Esophagus muscularis mucosa (tissue), 3 donors: ENCODE results near the gene ACAP3.

ENCODE experiments used
- CTCF ChIP-seq, 3 experiments: fragments of 200-600 bp in 2 of 3; fragments of 450-650 bp in 1 of 3; sonication (generic) in 2 of 3; IDR thresholded peaks; one replicate each; pipeline ENCODE4 v1.5.1; 2017 to 2019; ENCODE audit warnings: antibody characterized with exemption in 3 of 3, mild to moderate bottlenecking in 2 of 3, moderate library complexity in 1 of 3
- POLR2A ChIP-seq: fragments of 450-650 bp; IDR thresholded peaks from one replicate; pipeline ENCODE4 v1.6.1; 2017; ENCODE audit warnings: antibody characterized with exemption, moderate library complexity, mild to moderate bottlenecking, low read depth
- POLR2AphosphoS5 ChIP-seq, 2 donors: sonication (generic); formaldehyde crosslinking; IDR thresholded peaks; one replicate each; pipeline ENCODE4 v1.6.1; 2017; ENCODE audit warnings: antibody characterized with exemption in 2 of 2

GRCh38 chr1:1308756-1309250 lies 1.1 kb upstream of the ACAP3 start:
- TF ChIP-seq POLR2AphosphoS5 (IDR thresholded peaks at IDR 0.05) (no peak), CTCF (IDR thresholded peaks at IDR 0.05) (no peak), POLR2A (no peak)
